ENCODE data around the gene APOM.

The APOM gene

GRCh38 chr6:31621991-31622390 is 33.7 kb upstream of the APOM start:
- H3K4me3 ChIP-seq (ENCODE audit: low read length), result peak overlapping the region; percentile 99
- no peak for TF ChIP-seq ZNF274 (IDR thresholded peaks at IDR 0.05; ENCODE audit: low read depth, low read length)

GRCh38 chr6:31622684-31623091 is 33.0 kb upstream of the APOM start:
- H3K4me3 ChIP-seq (ENCODE audit: low read length), result no peak overlapping the region; the same call in 1 of the 2 replicates
- no peak for TF ChIP-seq ZNF274 (IDR thresholded peaks at IDR 0.05; ENCODE audit: low read depth, low read length)

- TF ChIP-seq ZNF274 (IDR thresholded peaks at IDR 0.05; ENCODE audit: low read depth, low read length), result no peak
These were observed 31.6 kb upstream of the APOM start for GRCh38 chr6:31624070-31624469.

GRCh38 chr6:31626952-31627351 is 28.7 kb upstream of the APOM start:
- TF ChIP-seq ZNF274 (IDR thresholded peaks at IDR 0.05; ENCODE audit: low read depth, low read length), result no peak
- H3K4me3 ChIP-seq (ENCODE audit: low read length), result no peak overlapping the region

More at GRCh38 chr6:31624070-31624469, 31.6 kb upstream of the APOM start:
- no peak overlapping the region for H3K4me3 ChIP-seq (ENCODE audit: low read length)

GRCh38 chr6:31627690-31628287 is 27.9 kb upstream of the APOM start:
- TF ChIP-seq ZNF274 (IDR thresholded peaks at IDR 0.05; ENCODE audit: low read depth, low read length), result no peak
- H3K4me3 ChIP-seq (ENCODE audit: low read length), result no peak overlapping the region

- H3K4me3 ChIP-seq (ENCODE audit: low read length), result no peak overlapping the region
- TF ChIP-seq ZNF274 (IDR thresholded peaks at IDR 0.05; ENCODE audit: low read depth, low read length), result no peak
These were observed 26.7 kb upstream of the APOM start for GRCh38 chr6:31629014-31629413.

- no peak overlapping the region for H3K4me3 ChIP-seq (ENCODE audit: low read length)
- TF ChIP-seq ZNF274 (IDR thresholded peaks at IDR 0.05; ENCODE audit: low read depth, low read length), result no peak
These were observed 25.3 kb upstream of the APOM start for GRCh38 chr6:31630177-31630934.

- H3K4me3 ChIP-seq (ENCODE audit: low read length), result no peak overlapping the region
- no peak for TF ChIP-seq ZNF274 (IDR thresholded peaks at IDR 0.05; ENCODE audit: low read depth, low read length)
These were observed 24.5 kb upstream of the APOM start for GRCh38 chr6:31631209-31631608.

GRCh38 chr6:31631681-31632278 is 23.9 kb upstream of the APOM start:
- H3K4me3 ChIP-seq (ENCODE audit: low read length), result no peak overlapping the region
- no peak for TF ChIP-seq ZNF274 (IDR thresholded peaks at IDR 0.05; ENCODE audit: low read depth, low read length)

- no peak for TF ChIP-seq ZNF274 (IDR thresholded peaks at IDR 0.05; ENCODE audit: low read depth, low read length)
- no peak overlapping the region for H3K4me3 ChIP-seq (ENCODE audit: low read length)
These were observed 23.3 kb upstream of the APOM start for GRCh38 chr6:31632279-31632946.

- TF ChIP-seq ZNF274 (IDR thresholded peaks at IDR 0.05; ENCODE audit: low read depth, low read length), result no peak
- H3K4me3 ChIP-seq (ENCODE audit: low read length), result no peak overlapping the region
These were observed 22.2 kb upstream of the APOM start for GRCh38 chr6:31633447-31633846.

GRCh38 chr6:31634131-31634530 is 21.6 kb upstream of the APOM start:
- no peak overlapping the region for H3K4me3 ChIP-seq (ENCODE audit: low read length)
- no peak for TF ChIP-seq ZNF274 (IDR thresholded peaks at IDR 0.05; ENCODE audit: low read depth, low read length)

GRCh38 chr6:31634969-31635575 is 20.6 kb upstream of the APOM start:
- TF ChIP-seq ZNF274 (IDR thresholded peaks at IDR 0.05; ENCODE audit: low read depth, low read length), result no peak
- no peak overlapping the region for H3K4me3 ChIP-seq (ENCODE audit: low read length)

Data from GM08714 (cell line).